GM21737 (cell line): Measurements from ENCODE around the gene CDK14.

ENCODE experiments used
- ATAC-seq: cut with Tn5 transposase; IDR thresholded peaks from one replicate; pipeline ENCODE4 v1.9.1; 2021; ENCODE audit warnings: mild to moderate bottlenecking, moderate library complexity; ENCODE audit not compliant: unreplicated experiment

CDK14 gene

DNA sequence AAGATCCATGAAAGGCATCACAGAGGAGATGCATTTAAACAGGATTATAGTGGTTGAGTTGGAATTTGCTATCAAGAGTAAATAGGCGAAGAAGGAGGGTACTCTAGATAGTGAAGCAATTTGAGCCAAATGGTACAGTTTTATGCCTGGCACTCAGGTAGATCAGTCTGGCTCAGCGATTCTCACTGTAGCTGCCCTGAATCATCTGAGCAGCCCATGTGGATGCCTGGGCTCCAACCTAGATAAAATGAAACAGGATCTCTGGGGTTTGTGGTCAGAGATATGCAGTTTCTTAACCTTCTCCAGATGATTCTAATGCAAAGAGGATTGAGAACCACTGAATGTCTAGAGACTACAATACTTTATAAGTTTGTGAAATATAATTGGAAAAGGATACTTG, 386.1 kb downstream of the CDK14 start:
- no peak for ATAC-seq

DNA sequence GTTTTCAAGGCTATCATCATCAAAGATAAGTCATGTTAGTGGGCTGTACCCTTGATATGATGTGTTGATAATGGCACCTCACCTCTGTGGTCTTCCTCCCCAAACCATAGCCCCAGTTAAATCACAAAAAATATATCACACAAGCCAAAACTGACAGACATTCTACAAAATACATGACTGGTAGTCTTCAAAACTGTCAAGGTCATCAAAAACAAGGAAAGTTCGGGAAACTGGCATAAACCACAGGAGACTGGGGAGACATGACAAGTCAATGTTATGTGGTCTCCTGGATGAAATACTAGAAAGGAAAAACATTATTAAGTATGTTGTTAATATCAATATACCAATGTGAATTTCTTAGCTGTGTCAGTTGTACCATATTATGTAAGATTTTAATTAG, 388.6 kb downstream of the CDK14 start:
- no peak for ATAC-seq

DNA sequence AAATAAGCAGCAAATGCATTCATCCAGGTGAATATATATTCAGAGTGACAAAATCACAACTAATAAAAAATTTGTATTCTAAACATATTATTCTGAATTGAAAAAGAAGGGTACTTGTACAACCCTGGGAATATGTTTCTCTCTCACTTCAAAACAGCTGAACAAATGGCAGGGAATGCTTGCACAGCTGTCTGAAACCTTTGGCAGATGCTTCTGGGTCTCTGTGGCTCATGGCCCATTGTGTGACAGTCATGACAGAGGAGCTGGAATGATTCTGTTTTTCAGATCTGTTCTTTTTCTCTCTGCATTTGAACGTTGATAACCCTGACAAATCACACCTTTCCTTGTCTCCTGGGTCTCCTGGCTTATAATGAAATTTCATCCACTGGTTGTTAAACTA, 392.4 kb downstream of the CDK14 start:
- no peak for ATAC-seq

DNA sequence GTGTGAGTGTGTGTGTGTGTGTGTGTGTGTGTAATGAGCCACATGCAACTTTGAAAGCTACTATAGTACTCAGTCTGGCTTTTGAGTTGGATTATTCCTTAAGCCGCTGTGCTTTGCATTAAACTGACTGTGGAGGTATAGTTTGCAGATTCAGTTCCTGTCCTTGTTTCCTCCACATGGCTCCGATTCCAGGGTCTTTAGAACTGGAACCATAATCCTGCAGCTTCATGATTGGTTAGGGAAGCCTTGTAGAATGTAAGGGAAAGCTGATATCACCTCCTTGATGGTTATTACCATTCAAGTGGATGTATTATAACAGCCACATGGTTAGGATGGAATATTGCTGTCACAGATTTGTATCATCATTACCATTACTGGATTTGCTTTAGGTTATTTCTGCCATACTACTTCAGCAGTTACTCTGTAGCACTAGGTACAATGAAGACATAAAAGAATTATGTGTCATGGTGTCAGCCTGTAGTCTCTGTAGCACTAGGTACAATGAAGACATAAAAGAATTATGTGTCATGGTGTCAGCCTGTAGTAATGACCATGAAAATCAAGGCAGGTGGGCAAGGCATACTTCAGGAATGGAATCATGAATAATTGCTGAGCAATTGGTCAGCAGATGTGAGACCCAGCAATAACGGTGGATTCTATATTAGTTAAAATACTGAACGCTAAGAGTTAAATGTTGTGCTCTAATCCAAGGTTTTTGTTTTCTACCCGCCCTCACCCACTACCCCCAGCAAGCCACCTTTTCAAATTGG, 393.1 kb downstream of the CDK14 start:
- no peak for ATAC-seq

DNA sequence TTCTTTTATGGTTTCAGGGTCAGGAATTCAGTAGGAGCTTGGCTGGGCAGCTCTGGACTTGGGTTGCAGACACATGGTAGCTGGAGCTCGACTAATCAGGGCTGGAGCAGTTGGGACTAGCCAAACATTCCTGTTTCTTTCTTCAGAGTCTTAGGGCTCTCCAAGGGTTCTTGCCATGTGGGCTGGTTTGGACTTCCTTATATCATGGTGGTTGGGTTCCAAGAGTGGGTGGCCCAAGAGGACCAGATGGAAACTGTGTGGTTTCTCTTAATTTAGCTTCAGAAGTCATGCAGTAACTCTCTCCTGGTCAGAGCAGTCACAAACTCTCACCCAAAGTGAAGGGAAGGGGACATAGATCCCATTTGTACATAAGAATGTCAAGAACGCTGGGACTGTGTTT, 398.0 kb downstream of the CDK14 start:
- no peak for ATAC-seq

DNA sequence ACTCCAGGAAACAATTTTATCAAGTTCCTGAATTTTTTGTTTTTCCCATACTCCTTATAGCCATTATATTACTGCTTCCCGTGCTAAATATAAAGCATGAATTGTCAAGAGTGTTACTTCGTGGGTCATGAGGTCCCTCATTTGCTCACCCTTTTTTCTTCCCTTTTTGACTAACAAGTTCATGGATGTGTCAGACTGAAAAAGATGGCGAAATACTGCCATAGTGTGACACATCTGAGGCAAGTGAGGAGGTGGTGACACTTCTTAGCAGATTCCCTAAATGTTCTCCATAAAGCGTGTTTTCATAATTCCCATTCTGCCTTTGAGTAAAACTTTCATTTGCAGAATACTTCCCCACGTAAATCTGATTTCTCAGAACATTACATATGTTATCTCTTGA, 398.5 kb downstream of the CDK14 start:
- no peak for ATAC-seq

DNA sequence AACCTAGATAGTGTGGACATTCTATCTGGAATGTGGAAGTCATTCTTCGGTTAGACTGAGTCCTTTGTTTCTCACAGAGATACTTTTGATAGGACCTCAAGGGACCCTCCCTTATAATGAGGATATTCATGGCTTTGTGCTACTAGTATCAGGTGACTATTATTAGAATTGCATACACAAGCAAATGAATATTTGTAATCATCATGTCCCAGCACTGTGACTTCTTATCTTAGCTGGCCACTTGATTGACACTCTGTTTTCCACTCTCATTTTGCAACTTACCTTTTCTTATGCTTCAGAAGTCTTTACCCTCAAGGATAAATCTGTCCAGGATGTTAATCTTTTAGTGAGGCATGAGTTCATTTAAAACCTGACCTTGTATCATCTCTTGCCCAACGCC, 399.9 kb downstream of the CDK14 start:
- ATAC-seq = no peak

DNA sequence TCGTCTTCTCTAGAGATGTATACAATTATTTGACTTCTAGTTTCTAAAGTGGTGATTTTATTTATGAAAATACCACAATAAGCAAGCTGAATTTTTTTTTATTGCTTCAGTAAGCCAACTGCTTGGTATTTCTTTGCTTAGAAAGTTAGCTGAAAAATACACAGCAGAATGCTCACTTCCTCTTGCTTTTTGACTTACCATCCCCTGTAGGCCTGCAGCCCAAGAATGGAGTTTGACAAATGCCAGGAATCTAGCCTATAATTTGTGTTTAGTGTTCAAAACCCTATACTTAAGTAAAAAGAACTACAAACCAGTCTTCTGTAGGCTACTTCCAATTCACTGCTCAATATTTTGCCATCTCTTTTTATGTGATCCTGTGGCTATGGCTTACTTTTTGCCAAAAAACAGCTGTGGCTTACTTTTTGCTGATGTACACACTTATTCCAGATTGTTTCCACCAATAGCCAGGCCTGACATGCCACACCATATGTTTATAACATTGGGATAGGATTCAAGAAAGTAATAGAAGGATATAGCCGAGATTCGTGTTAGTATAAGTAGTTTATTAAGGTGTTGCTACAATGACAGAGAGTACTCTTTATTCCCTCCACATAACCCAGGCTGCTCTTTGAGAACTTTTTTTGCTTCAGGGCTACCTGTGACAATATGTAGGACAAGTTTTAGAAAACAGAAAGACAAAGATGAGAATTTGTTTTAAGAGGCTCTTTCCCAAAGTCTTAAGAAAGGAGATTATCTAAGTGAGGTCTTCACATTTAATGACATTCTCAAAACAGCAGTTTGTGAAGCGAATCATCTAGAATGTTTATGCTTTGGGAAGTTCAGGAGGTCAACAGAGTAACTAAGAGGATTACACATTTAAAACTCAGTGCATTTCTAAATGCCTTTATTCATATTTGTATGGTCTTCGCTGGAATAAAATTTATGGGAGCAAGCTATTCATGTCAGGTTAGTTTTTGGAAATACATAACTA, 404.2 kb downstream of the CDK14 start:
- ATAC-seq = no peak

DNA sequence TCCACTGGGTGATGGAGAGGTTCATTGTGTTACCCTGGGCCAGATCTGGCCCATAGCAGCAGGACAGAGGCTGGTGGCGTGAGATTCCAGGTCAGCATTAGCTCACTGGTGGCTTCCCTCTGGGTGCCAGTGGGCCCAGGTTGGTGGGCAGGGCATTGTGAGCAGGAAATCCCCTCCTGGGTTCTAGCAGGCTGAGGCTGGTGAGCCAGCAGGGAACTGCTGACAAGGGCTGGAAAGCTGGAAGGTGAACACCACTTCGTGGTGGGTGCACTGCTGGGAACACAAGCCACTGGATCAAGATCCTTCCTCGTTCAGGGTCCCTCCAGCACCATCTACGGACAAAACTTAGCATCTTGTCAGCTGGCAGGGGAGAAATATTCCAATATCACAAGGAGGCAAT, 408.9 kb downstream of the CDK14 start:
- no peak for ATAC-seq

DNA sequence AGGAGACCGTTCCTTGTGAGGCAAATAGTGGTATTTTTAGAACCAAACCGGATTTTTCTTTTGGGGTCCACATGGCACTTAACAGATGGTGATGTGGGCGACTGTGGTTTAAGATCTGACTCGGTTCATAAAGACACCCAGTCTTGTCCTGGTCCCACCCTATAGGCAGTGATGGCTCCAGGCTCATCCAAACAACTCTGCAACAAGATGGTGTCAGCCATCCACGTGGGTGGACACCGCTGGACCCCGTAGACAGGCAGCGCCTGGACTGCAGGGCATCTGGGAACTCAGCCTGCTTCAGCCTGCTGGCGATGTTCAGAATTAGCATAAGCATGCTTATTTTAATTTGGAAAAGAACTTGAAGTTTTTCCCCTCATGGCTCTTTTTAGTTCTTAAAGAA, 409.7 kb downstream of the CDK14 start:
- ATAC-seq = no peak

DNA sequence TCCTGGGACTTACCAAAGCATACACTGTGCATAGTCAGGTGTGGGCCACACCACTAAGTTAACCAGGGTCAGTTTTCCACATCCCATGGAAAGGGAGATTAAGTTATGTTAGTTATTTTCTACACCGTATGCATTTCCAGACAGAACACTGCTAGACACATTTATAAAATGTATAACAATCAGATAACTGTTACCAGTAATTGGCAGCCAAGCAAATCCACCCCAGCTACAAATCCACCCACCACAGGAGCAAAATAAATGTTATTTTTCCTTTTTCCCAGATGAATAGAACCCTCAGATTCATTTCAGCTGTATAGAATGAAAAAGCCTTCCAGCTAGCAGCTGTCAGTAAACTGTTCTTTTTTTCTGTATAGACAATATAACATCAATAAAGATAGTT, 411.2 kb downstream of the CDK14 start:
- no peak for ATAC-seq

DNA sequence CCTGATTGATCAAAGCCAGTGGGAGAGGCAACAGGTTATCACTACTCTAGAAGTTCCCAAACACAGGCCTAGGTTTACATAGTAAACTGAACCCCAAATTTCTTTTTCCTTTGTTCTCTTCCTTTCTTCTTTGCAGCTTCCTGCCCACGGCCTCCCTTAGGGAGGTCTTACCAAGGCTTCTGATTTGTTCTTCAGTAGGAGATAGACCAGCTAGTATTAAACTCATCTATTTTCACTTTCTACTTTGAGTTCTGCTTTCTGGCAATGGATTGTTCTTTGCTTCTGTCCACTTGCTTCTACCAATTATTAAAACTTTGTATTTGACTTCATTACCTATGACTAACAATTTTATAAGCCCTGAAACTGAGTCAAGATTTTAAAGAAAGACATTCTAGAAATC, 417.0 kb downstream of the CDK14 start:
- ATAC-seq = no peak

DNA sequence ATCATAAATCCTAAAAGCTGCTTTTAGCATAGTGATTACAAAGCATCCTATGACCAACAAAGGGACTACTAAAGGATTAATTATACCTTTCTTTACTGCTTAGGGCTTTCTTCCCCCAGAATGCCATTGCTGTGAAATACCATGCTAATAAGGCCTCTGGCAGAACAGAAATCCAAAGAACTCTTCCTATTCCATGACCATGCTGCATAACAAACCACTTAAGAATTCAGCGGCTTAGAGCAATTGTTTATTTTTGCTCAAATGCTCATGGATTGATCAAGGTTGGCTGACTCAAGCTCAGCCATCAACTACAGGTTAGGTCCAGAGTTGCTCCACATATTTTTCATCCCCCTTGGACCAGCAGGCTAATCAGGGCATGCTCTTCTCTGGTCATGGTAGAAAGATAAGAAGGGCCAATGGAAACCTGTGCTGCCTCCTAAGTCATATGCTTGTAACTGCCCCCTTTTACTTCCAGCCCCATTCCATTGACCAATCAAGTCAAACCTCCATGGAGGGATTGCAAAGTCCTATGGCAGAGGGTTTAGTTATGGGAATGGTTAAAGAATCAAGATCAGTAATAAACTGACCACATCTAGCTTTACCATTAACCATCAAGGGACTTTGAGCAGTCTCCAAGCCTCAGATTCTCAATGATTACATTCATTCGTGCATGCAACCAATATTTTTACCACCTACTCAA, 423.7 kb downstream of the CDK14 start:
- no peak for ATAC-seq

DNA sequence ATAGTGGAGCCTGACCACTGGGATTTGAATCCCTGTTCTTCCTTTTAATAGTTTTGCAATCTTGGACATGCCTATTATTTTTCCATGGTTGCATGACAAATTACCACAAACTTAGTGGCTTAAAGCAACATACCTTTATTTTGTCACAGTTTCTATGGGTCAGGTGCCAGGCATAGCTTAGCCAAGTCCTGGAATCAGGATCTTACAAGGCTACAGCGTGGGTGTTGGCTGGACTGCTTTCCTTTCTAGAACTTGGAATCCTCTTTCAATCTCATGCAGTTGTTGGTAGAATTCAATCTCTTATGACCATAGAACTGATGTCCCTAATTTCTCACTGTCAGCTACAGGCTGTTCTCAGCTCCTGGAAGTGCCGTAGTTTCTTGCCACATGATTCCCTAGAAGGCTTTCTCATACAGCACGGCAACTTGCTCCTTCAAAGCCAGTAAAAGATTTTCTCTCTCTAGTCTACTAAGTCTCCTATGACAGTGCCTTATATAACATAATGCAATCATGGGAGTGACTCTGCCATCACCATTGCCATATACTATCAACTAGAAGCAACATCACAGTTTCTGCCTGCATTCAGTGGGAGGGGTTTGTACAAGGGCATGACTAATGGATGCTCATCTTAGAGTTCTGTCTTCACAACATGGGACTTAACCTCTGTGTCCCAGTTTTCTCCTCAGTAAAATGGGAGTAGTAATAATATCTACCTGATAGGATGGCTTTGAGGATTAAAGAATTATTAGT, 424.7 kb downstream of the CDK14 start:
- ATAC-seq = no peak

DNA sequence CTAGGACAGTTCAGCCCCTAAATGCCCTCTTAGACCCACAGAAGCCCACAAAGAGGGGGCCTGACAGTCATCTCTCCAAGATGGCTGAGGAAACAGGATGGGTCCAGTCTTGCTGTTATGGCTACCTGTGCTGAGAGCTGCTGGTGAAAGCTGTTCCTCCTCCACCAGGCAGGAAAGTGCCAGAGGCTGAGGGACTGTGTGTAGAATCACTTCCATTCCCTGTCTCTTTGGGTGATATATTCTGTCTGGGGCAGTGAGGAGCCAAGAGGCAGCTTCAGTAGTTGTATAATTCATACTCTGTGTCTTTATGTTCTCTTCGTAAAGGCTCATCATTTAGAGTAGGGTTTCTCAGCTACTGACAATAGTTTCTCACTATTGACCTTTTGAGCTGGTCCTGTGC, 425.8 kb downstream of the CDK14 start:
- ATAC-seq = no peak

DNA sequence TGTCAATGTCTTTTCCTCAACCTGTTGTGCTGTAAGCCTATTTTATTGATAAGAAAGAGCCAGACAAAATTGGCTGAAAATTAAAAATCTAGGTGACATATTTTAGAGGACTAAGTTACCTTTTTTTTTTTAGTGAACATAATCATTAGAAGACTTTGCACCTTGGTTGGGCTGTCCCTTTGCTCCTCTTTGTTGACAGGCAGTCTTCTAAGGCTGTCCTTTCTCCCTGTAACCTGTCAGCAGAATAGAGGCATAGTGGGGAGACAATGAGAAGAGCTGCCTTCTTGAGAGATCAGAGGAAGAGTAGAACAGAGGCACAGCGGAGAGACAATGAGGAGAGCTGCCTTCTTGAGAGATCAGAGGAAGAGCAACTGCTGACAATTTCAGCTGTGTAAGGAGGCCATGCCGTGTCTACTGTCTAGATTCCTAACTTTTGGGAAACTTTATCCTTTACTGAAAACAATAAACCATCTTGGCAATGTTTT, 429.8 kb downstream of the CDK14 start:
- ATAC-seq = no peak

DNA sequence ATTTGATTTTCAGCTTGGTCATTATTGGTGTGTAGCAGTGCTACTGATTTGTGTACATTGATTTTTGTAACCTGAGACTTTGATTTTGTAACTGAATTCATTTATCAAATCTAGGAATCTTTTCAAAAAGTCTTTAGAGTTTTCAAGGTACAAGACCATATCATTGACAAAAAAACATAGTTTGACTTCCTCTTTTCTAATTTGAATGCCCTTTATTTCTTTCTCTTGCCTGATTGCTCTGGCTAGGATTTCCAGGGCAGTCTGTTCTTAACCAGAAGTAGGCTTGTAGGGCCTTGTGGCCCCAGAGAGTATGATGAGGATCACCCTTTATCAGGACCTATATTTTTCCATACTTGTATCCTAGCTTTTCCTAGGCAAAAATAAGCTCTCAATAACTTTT, 433.6 kb downstream of the CDK14 start:
- no peak for ATAC-seq

DNA sequence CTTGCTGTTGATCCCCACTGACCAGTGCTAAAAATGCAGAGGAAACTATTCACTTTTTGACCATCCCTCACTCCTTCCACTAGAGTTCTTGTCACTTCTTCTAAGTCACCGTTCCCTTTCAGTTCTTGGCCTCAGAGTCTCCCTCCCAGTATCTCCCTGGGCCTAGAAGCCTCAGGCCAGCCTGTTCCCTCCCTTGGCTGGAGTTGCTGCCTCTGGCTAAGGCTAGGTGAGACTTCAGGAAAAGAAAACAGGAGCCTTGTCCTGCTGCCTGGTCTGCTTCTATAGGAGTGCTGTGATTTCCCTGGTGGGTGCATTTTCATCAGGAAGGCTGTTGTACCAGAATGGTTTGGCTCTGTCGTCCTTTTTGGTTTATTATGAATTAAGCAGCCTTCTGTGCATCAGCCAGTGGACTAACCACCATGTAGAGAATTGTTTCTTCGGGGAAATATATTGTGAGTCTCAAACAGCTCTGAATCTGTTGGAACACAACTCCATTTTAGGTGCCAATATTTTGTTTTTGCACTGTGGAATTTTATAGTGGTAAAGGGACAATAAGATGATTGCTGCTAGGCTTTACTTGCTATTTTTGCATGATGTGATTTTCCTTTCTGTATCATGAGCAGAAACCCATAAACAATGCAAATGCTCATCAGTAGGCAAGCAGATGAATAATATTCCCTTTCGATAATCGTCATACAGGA, 434.7 kb downstream of the CDK14 start:
- no peak for ATAC-seq

DNA sequence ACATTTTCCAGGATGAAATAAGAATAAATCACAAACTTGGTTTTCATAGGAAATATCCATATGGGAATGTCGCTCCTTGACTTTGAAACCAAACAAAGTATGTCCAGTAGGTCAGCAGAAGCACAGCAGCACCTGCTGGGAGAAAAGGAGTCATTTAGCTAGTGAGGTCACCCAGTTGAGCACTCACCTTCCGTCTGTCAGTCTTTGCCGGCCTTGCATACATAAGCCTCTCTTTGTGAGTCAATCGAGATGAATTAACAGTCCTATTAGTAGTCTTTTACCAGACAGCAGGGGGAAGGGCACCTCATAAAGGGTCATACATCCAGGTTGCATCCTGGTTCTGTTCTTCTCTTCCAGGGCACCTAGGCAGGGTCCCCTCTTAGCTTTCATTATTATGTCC, 435.6 kb downstream of the CDK14 start:
- ATAC-seq = no peak

DNA sequence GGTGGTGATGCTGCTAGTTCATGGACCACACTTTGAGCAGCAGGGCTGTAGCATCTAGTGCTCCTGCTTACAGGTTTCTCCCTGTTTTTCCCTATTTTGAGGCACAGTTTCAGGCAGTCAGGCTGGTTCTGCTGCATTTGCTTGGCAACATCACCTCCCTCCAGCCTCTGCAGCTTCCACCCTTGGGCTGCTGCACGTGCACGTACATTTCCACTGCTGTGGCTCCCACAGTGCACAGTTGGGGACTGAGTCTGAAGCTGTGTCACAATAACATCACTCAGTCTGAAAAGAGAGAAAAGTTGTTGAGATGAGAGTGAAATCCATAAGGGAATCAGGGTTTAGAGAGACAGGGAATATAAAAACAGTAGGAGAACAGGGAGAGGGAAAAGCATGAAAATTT, 437.5 kb downstream of the CDK14 start:
- ATAC-seq = no peak
